IMR-90 (cell line): ENCODE measurements around the gene PPP1R12B.
"Not testable (repeated sequence)": the region's sequence is repeated elsewhere in the genome, so short reads cannot be mapped to it uniquely, and the experiment has no call there.

Experiments
- CEBPB ChIP-seq: IDR thresholded peaks from 2 replicates; pipeline ENCODE4 v1.6.1; 2012; ENCODE audit warnings: low read depth, low read length, improper control_type of control experiment
- CHD1 ChIP-seq: IDR thresholded peaks from 2 replicates; pipeline ENCODE4 v1.6.1; 2012; ENCODE audit warnings: low read depth, low read length, improper control_type of control experiment
- CTCF ChIP-seq: conservative IDR thresholded peaks from 2 replicates; pipeline ENCODE4 v1.5.1; 2012; ENCODE audit warnings: mild to moderate bottlenecking, low read depth, low read length, improper control_type of control experiment
- FOS ChIP-seq: fragments of 150-350 bp; IDR thresholded peaks from 2 replicates; pipeline ENCODE4 v1.6.1; 2016; ENCODE audit warnings: low read depth, low read length
- MAFK ChIP-seq: IDR thresholded peaks from 2 replicates; pipeline ENCODE4 v1.6.1; 2012; ENCODE audit warnings: low read depth, low read length, improper control_type of control experiment
- MXI1 ChIP-seq: IDR thresholded peaks from 2 replicates; pipeline ENCODE4 v1.6.1; 2012; ENCODE audit warnings: low read depth, mild to moderate bottlenecking, low read length, moderate library complexity, borderline replicate concordance
- NFE2L2 ChIP-seq: fragments of 150-350 bp; IDR thresholded peaks from 2 replicates; pipeline ENCODE4 v1.6.1; 2016; ENCODE audit warnings: low read depth, mild to moderate bottlenecking, low read length
- POLR2A ChIP-seq: IDR thresholded peaks from 2 replicates; pipeline ENCODE4 v1.6.1; 2012; ENCODE audit warnings: mild to moderate bottlenecking, low read depth, low read length
- RAD21 ChIP-seq: IDR thresholded peaks from 2 replicates; pipeline ENCODE4 v1.6.1; 2012; ENCODE audit warnings: low read length, improper control_type of control experiment
- RCOR1 ChIP-seq: IDR thresholded peaks from 2 replicates; pipeline ENCODE4 v1.6.1; 2012; ENCODE audit warnings: mild to moderate bottlenecking, low read length, improper control_type of control experiment; ENCODE audit not compliant: insufficient replicate concordance
- RFX5 ChIP-seq: IDR thresholded peaks from 2 replicates; pipeline ENCODE4 v1.8.0; 2012; ENCODE audit warnings: low read depth, mild to moderate bottlenecking, low read length, moderate library complexity
- SMC3 ChIP-seq: fragments of 150-350 bp; IDR thresholded peaks from 2 replicates; pipeline ENCODE4 v1.6.1; 2016; ENCODE audit warnings: low read depth, mild to moderate bottlenecking, antibody characterized with exemption, low read length, moderate library complexity
- TF ChIP-seq, protein P1 (sequence below): fragments of 150-350 bp; IDR thresholded peaks from 2 replicates; pipeline ENCODE4 v1.6.1; 2017; ENCODE audit warnings: mild to moderate bottlenecking, antibody characterized with exemption, low read length, low read depth
- TF ChIP-seq, protein P2 (sequence below): fragments of 150-350 bp; IDR thresholded peaks from 2 replicates; pipeline ENCODE4 v1.6.1; 2016; ENCODE audit warnings: low read depth, mild to moderate bottlenecking, low read length, moderate library complexity, borderline replicate concordance

DNA sequence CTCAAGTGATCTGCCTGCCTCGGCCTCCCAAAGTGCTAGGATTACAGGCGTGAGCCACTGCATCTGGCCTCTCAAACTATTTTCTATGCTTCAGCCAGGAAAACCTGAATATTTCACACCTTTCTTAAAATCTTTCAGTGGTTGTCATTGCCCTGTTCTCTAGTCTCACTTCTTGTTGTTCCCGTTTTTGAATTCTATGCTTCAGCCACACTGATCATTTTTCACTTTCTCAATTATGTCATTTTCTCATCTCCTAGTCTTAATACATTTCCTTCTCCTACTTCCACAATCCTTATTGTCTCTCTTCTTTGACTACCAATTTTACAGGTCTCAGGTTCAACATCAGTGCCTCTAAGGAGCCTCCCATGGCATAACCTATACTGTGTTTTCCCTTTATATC, 26.7 kb downstream of the PPP1R12B start:
- TF ChIP-seq, protein P1, sequence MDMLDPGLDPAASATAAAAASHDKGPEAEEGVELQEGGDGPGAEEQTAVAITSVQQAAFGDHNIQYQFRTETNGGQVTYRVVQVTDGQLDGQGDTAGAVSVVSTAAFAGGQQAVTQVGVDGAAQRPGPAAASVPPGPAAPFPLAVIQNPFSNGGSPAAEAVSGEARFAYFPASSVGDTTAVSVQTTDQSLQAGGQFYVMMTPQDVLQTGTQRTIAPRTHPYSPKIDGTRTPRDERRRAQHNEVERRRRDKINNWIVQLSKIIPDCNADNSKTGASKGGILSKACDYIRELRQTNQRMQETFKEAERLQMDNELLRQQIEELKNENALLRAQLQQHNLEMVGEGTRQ = not testable (repeated sequence)
- TF ChIP-seq CTCF, NFE2L2, CHD1, POLR2A, SMC3, RAD21, RCOR1, CEBPB, MXI1, FOS, RFX5, MAFK: not testable (repeated sequence)
- TF ChIP-seq, protein P2, sequence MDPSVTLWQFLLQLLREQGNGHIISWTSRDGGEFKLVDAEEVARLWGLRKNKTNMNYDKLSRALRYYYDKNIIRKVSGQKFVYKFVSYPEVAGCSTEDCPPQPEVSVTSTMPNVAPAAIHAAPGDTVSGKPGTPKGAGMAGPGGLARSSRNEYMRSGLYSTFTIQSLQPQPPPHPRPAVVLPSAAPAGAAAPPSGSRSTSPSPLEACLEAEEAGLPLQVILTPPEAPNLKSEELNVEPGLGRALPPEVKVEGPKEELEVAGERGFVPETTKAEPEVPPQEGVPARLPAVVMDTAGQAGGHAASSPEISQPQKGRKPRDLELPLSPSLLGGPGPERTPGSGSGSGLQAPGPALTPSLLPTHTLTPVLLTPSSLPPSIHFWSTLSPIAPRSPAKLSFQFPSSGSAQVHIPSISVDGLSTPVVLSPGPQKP = not testable (repeated sequence)
